ENCODE measurements around the gene SLC5A2. TPM values are rescaled to one million over a fixed set of nuclear protein-coding genes. Genes with fewer than 3 reads are reported as not detected.

SLC5A2 gene
- total and polyA plus RNA-seq, 2 experiments from 2014 or later: 0.36 to 4.9 TPM

GRCh38 chr16:31452631-31453106 is 30.3 kb upstream of the SLC5A2 start:
- H3K4me3 ChIP-seq: no peak overlapping the region
- H3K4me1 ChIP-seq (ENCODE audit: low read depth): peaks cover 32% of the 10 kb centered on the region
- DNase-seq (ENCODE audit: low read depth in 1 of 2, low spot score in 1 of 2): peak in 1 of 2 donors; percentile 92
- no peak for TF ChIP-seq CTCF (IDR thresholded peaks at IDR 0.05; ENCODE audit: low read depth, low read length)
- H3K9me3 ChIP-seq (ENCODE audit: low read depth): no peaks in the 10 kb centered on the region
- H3K27ac ChIP-seq: peak overlapping the region; percentile 70
- H3K27me3 ChIP-seq: no peaks in the 10 kb centered on the region
- H3K36me3 ChIP-seq: no peaks in the 10 kb centered on the region

- no peak for TF ChIP-seq CTCF (IDR thresholded peaks at IDR 0.05; ENCODE audit: low read depth, low read length)
- no peak overlapping the region for H3K4me3 ChIP-seq
- peaks cover 34% of the 10 kb centered on the region for H3K4me1 ChIP-seq (ENCODE audit: low read depth)
- peak; percentile 23 to 65 for DNase-seq (ENCODE audit: low read depth in 1 of 2, low spot score in 1 of 2)
- H3K27me3 ChIP-seq: no peaks in the 10 kb centered on the region
- no peaks in the 10 kb centered on the region for H3K9me3 ChIP-seq (ENCODE audit: low read depth)
- no peaks in the 10 kb centered on the region for H3K36me3 ChIP-seq
- H3K27ac ChIP-seq: peak overlapping the region; percentile 70
Observed at GRCh38 chr16:31453255-31454204, 29.4 kb upstream of the SLC5A2 start.

- no peaks in the 10 kb centered on the region for H3K36me3 ChIP-seq
- DNase-seq (ENCODE audit: low read depth in 1 of 2, low spot score in 1 of 2): peak; percentile 37 to 39
- no peaks in the 10 kb centered on the region for H3K27me3 ChIP-seq
- H3K4me3 ChIP-seq: no peak overlapping the region
- peak; percentile 52 for TF ChIP-seq CTCF (IDR thresholded peaks at IDR 0.05; ENCODE audit: low read depth, low read length)
- no peaks in the 10 kb centered on the region for H3K9me3 ChIP-seq (ENCODE audit: low read depth)
- peaks cover 34% of the 10 kb centered on the region for H3K4me1 ChIP-seq (ENCODE audit: low read depth)
- no peak overlapping the region for H3K27ac ChIP-seq
Observed at GRCh38 chr16:31455601-31456314, 27.2 kb upstream of the SLC5A2 start.

- no peak overlapping the region for H3K4me3 ChIP-seq
Observed at GRCh38 chr16:31456988-31457360, 25.9 kb upstream of the SLC5A2 start.

More at GRCh38 chr16:31456988-31457360, 25.9 kb upstream of the SLC5A2 start:
- H3K36me3 ChIP-seq: no peaks in the 10 kb centered on the region
- no peak overlapping the region for H3K27ac ChIP-seq
- H3K9me3 ChIP-seq (ENCODE audit: low read depth): no peaks in the 10 kb centered on the region
- TF ChIP-seq CTCF (IDR thresholded peaks at IDR 0.05; ENCODE audit: low read depth, low read length): no peak
- no peaks in the 10 kb centered on the region for H3K27me3 ChIP-seq
- H3K4me1 ChIP-seq (ENCODE audit: low read depth): peaks cover 32% of the 10 kb centered on the region
- no peak for DNase-seq (ENCODE audit: low read depth in 1 of 2, low spot score in 1 of 2)

Data from cardiac muscle cell (in vitro differentiated cells and primary cell).